ENCODE data around the gene ACADS. TPM values are rescaled to one million over a fixed set of nuclear protein-coding genes. Genes with fewer than 3 reads are reported as not detected.
A peak's percentile ranks its signal among the peaks of the same experiment; 100 is the strongest.

Gene ACADS
- total RNA-seq, 1 donor from 2014 or later = 8.1 TPM

GRCh38 chr12:120706029-120706428 lies 19.6 kb upstream of the ACADS start:
- no peak overlapping the region for H3K4me3 Mint-ChIP-seq (ENCODE audit: unreplicated experiment)
- peaks cover 5% of the 10 kb centered on the region for H3K4me1 Mint-ChIP-seq (ENCODE audit: low read depth, unreplicated experiment)
- no peak overlapping the region for H3K27ac Mint-ChIP-seq (ENCODE audit: unreplicated experiment)
- no peak for TF ChIP-seq CTCF (IDR thresholded peaks at IDR 0.05; ENCODE audit: partially characterized antibody, unreplicated experiment)
- no peak for DNase-seq
- no peaks in the 10 kb centered on the region for H3K9me3 Mint-ChIP-seq (ENCODE audit: unreplicated experiment)
- peaks cover 2% of the 10 kb centered on the region for H3K27me3 Mint-ChIP-seq (ENCODE audit: unreplicated experiment)
- no peaks in the 10 kb centered on the region for H3K36me3 Mint-ChIP-seq (ENCODE audit: unreplicated experiment)

GRCh38 chr12:120708651-120709050 lies 17.0 kb upstream of the ACADS start:
- TF ChIP-seq CTCF (IDR thresholded peaks at IDR 0.05; ENCODE audit: partially characterized antibody, unreplicated experiment) = no peak
- Mint-ChIP-seq H3K27me3 (ENCODE audit: unreplicated experiment) (peaks cover 2% of the 10 kb centered on the region), H3K9me3 (ENCODE audit: unreplicated experiment) (no peaks in the 10 kb centered on the region), H3K4me3 (ENCODE audit: unreplicated experiment) (no peak overlapping the region), H3K27ac (ENCODE audit: unreplicated experiment) (no peak overlapping the region), H3K4me1 (ENCODE audit: low read depth, unreplicated experiment) (peaks cover 11% of the 10 kb centered on the region), H3K36me3 (ENCODE audit: unreplicated experiment) (no peaks in the 10 kb centered on the region)
- no peak for DNase-seq

GRCh38 chr12:120710031-120710804 lies 15.4 kb upstream of the ACADS start, which contains the start of gene UNC119B:
TSS of gene UNC119B (plus strand) at chr12:120710458. CDS start at chr12:120710475, 17 bp downstream.
- DNase-seq = peak; percentile 81
- no peak for TF ChIP-seq CTCF (IDR thresholded peaks at IDR 0.05; ENCODE audit: partially characterized antibody, unreplicated experiment)
- Mint-ChIP-seq H3K36me3 (ENCODE audit: unreplicated experiment) (no peaks in the 10 kb centered on the region), H3K27ac (ENCODE audit: unreplicated experiment) (peak within 1 kb of the TSS; percentile 76), H3K4me3 (ENCODE audit: unreplicated experiment) (peak within 1 kb of the TSS; percentile 94), H3K4me1 (ENCODE audit: low read depth, unreplicated experiment) (peaks cover 11% of the 10 kb centered on the region), H3K27me3 (ENCODE audit: unreplicated experiment) (peaks cover 2% of the 10 kb centered on the region), H3K9me3 (ENCODE audit: unreplicated experiment) (no peaks in the 10 kb centered on the region)

- peak overlapping the region; percentile 45 for H3K27ac Mint-ChIP-seq (ENCODE audit: unreplicated experiment)
- H3K4me1 Mint-ChIP-seq (ENCODE audit: low read depth, unreplicated experiment) = peaks cover 11% of the 10 kb centered on the region
Observed at GRCh38 chr12:120710805-120711296, 14.8 kb upstream of the ACADS start.

More at GRCh38 chr12:120710805-120711296, 14.8 kb upstream of the ACADS start:
- Mint-ChIP-seq H3K36me3 (ENCODE audit: unreplicated experiment) (no peaks in the 10 kb centered on the region), H3K27me3 (ENCODE audit: unreplicated experiment) (peaks cover 2% of the 10 kb centered on the region), H3K9me3 (ENCODE audit: unreplicated experiment) (no peaks in the 10 kb centered on the region), H3K4me3 (ENCODE audit: unreplicated experiment) (peak overlapping the region; percentile 83)
- no peak for TF ChIP-seq CTCF (IDR thresholded peaks at IDR 0.05; ENCODE audit: partially characterized antibody, unreplicated experiment)
- peak; percentile 28 for DNase-seq

Data from glutamatergic neuron (in vitro differentiated cells).